Limb (tissue), 2 donors: ENCODE data around the gene DNAH11.
A peak's percentile ranks its signal among the peaks of the same experiment; 100 is the strongest.
"Not testable (repeated sequence)": the region's sequence is repeated elsewhere in the genome, so short reads cannot be mapped to it uniquely, and the experiment has no call there.

Experiments
- DNase-seq, 2 donors: peaks; one replicate each; pipeline ENCODE4 v3.0.0-alpha.2; 2016; ENCODE audit errors: extremely low spot score in 2 of 2

DNAH11 gene

GRCh38 chr7:21542891-21543527, at the start of gene DNAH11:
Gene DNAH11, plus strand, starts transcription at chr7:21543039. Its CDS starts 207 bp downstream, at chr7:21543246.
- DNase-seq: peak in 1 of 2 donors; percentile 58

GRCh38 chr7:21495731-21496130, 47.1 kb upstream of the DNAH11 start:
- no peak for DNase-seq

GRCh38 chr7:21497072-21497471, 45.8 kb upstream of the DNAH11 start:
- DNase-seq: no peak

- DNase-seq: no peak
Observed at GRCh38 chr7:21500117-21500832, 42.6 kb upstream of the DNAH11 start.

GRCh38 chr7:21504021-21504420, 38.8 kb upstream of the DNAH11 start:
- DNase-seq: no peak

GRCh38 chr7:21507627-21508343, 35.1 kb upstream of the DNAH11 start:
- DNase-seq: no peak

GRCh38 chr7:21508538-21508937, 34.3 kb upstream of the DNAH11 start:
- DNase-seq: no peak

GRCh38 chr7:21514062-21514461, 28.8 kb upstream of the DNAH11 start:
- no peak for DNase-seq

GRCh38 chr7:21524680-21525079, 18.2 kb upstream of the DNAH11 start:
- no peak for DNase-seq

- DNase-seq: no peak
Observed at GRCh38 chr7:21526007-21526406, 16.8 kb upstream of the DNAH11 start.

- no peak for DNase-seq
Observed at GRCh38 chr7:21526448-21526847, 16.4 kb upstream of the DNAH11 start.

GRCh38 chr7:21532485-21532884, 10.4 kb upstream of the DNAH11 start:
- DNase-seq: not testable (repeated sequence)

GRCh38 chr7:21533646-21534045, 9.2 kb upstream of the DNAH11 start:
- DNase-seq: not testable (repeated sequence)

- not testable (repeated sequence) for DNase-seq
Observed at GRCh38 chr7:21536445-21537118, 6.3 kb upstream of the DNAH11 start.

- no peak for DNase-seq
Observed at GRCh38 chr7:21538936-21539495, 3.8 kb upstream of the DNAH11 start.

GRCh38 chr7:21543528-21544302, 876 bp downstream of the DNAH11 start:
- DNase-seq: peak in 1 of 2 donors; percentile 45

- DNase-seq: no peak
Observed at GRCh38 chr7:21544303-21544656, 1.4 kb downstream of the DNAH11 start.

- peak in 1 of 2 donors; percentile 10 for DNase-seq
Observed at GRCh38 chr7:21544715-21545114, 1.9 kb downstream of the DNAH11 start.

- DNase-seq: no peak
Observed at GRCh38 chr7:21547501-21547900, 4.7 kb downstream of the DNAH11 start.

GRCh38 chr7:21548491-21548890, 5.7 kb downstream of the DNAH11 start:
- no peak for DNase-seq

GRCh38 chr7:21550076-21550475, 7.2 kb downstream of the DNAH11 start:
- DNase-seq: no peak
